Measurements from ENCODE around the gene MACROH2A1.

MACROH2A1 gene

DNA sequence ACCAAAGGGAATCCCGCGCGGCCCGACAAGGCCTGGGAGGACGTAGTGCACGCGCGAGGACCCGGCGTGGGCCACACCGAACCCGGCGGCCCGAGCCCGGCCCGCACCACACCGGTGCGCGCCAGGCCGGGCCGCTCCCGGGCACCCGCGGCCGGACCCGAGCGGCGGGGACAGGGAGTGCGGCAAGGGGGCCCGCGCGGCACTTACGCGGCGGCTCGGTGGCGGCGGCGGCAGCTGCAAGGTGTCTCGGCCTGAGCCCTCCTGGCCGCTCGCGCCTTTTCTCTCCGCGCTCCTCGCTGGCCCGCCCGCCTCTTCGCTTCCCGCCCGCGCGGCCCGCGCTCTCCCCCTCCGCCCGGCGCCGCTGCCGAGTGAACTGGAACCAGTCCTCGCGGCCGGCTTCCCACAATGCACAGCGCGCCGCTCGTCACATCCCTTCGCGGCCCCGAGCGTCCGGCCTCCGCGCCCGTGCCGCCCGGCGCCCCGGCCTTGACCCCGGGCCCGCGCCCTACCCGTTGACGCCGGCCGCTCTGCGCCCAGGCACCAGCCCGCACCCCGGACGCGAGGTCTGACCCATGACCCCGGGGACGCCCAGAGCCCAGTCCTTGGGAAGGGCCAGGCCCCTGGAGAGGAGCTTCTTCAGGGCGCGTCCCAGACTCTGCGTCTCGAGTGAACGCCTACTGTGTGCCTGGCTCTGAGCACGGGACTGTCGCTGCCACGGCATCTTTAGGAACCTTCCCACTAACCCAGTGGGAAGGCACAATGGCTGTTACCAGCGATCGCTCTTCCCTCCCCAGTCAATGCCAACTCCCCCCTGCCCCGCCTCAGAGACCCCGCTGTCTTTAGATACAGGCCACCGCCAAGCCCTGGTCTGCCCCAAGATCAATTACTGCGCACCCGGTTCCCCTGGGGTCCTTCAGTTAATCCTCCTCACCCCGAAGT lies at the start of gene MACROH2A1:
TSS of gene MACROH2A1 (minus strand) at position 377 of the 939 bp plus-strand sequence. CDS start 10,138 bp downstream, outside the sequence.
- peak; percentile 70 for DNase-seq (ENCODE audit: low read depth in 2 of 2)

DNA sequence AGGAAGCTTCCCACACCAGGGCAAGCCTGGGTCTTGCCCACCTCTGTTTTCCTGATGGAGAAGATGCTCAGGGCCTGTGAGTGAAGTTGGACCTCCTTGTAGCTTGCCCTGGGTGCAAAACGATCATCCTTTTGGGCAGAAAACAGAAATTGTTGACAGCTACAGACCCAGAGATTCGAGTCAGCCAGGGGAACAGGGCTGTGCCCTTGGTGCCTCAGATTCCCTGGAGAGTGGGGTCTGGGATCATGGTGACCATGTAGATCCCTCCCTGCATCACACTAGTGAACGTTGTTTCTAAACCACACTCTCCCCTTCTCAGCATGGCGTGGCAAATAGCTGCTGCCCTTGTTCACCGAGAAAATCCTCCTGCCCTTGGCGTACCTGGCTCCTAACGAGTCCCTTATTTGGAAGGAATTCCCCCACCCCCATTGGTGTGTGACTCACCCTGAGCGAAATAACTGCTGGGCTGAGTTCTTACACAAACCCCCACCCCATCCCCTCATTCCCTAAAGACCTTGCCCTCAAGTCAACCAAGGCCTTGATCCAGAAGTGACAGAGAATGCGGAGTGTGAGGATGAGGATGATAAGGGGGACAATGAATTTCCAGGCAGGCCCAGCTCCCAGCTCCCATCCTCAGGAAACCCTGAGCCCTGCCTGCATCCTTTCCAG lies 49.2 kb upstream of the MACROH2A1 start:
- DNase-seq (ENCODE audit: low read depth in 2 of 2): no peak

DNA sequence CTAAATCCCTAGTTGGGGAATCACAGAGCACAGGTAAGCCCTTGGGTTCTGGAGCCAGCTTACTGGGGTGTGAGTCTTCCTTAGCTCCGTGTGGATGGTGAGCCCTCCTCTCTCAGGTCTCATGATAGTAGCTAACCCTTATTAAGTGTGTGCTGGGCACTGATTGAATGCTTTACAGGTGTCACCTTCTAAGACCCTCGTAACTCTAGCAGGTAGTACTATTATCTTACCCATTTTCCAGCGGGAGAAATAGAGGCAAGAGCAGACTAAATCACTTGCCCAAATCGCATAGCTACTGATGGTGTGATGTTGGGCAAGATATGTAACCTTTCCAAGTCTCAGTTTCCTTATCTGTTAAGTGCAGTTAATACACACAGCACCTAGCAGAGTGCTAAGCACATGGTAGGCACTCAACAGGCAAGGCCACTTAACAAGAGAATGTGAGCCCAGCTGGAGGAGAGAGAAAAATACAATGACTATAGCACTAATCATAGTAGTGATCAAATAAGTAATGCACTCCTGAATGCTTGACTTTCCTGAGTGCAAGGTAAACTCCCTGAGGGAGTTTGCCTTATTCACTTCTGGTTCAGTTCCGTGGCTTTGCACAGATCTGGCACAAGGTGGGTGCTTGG lies 48.4 kb upstream of the MACROH2A1 start, which contains the start of gene DCANP1:
TSS of gene DCANP1 (minus strand) at position 51 of the 632 bp plus-strand sequence. CDS start 240 bp downstream, outside the sequence.
- DNase-seq (ENCODE audit: low read depth in 2 of 2): no peak

GRCh38 chr5:135446615-135447014 lies 47.6 kb upstream of the MACROH2A1 start:
- DNase-seq (ENCODE audit: low read depth in 2 of 2): no peak

- no peak for DNase-seq (ENCODE audit: low read depth in 2 of 2)
These were observed 47.2 kb upstream of the MACROH2A1 start for GRCh38 chr5:135446206-135446605.

GRCh38 chr5:135445306-135445985 lies 46.4 kb upstream of the MACROH2A1 start:
- DNase-seq (ENCODE audit: low read depth in 2 of 2): no peak

DNA sequence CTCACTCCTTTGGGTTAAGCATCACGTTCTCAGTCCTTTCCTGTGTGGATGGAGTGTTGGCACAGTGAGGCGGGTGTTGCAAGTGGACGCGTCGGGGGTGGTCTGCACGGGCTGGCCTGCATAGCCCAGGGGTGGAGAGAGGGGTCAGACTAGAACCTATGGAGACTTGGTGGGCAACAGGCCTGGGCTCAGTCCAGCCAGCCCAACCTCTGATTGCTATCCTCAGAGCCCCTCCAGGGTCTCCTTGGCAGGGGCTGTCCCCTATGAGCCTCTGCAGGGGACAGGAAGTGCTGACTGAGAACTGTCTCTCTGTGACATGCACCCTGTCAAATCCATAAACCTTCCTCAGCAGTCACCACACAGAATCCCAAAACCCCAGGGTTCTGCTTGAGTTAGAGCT lies 45.9 kb upstream of the MACROH2A1 start:
- DNase-seq (ENCODE audit: low read depth in 2 of 2): no peak

GRCh38 chr5:135444360-135444759 lies 45.3 kb upstream of the MACROH2A1 start:
- DNase-seq (ENCODE audit: low read depth in 2 of 2): no peak

- DNase-seq (ENCODE audit: low read depth in 2 of 2): no peak
These were observed 44.3 kb upstream of the MACROH2A1 start for GRCh38 chr5:135443161-135443960.

GRCh38 chr5:135442431-135443160 lies 43.6 kb upstream of the MACROH2A1 start:
- DNase-seq (ENCODE audit: low read depth in 2 of 2): no peak

GRCh38 chr5:135441919-135442318 lies 42.9 kb upstream of the MACROH2A1 start:
- no peak for DNase-seq (ENCODE audit: low read depth in 2 of 2)

GRCh38 chr5:135441350-135441831 lies 42.4 kb upstream of the MACROH2A1 start:
- no peak for DNase-seq (ENCODE audit: low read depth in 2 of 2)

- DNase-seq (ENCODE audit: low read depth in 2 of 2): no peak
These were observed 41.9 kb upstream of the MACROH2A1 start for GRCh38 chr5:135440916-135441315.

GRCh38 chr5:135439231-135440205 lies 40.5 kb upstream of the MACROH2A1 start:
- DNase-seq (ENCODE audit: low read depth in 2 of 2): no peak

DNA sequence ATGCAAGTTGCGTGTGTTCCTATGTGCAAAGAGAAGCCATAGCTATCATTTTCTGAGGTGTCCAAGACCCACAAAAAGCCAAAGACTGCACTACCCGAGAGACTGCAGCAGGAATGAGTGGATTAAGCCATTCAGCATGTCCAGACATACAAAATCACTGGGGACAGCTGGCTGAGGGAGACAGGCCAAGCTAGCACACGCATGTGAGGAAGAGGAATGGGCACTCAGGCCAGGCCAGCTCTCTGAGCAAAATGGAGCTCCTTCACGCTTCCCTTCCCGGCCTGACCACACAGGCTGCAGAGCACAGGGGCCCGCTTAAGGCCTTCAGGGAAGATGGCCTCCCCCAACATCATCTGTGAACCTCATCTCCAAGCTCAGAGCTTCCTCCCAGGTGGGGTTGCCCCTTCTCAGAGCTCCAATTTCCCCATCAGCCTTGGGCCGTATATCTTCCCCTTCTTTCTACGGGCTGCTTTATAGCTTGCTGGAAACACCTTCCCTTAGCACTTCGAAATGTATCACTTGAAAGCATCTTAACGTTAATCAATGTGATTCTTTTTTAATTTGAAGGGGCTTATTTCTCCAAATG lies 39.7 kb upstream of the MACROH2A1 start:
- no peak for DNase-seq (ENCODE audit: low read depth in 2 of 2)

DNA sequence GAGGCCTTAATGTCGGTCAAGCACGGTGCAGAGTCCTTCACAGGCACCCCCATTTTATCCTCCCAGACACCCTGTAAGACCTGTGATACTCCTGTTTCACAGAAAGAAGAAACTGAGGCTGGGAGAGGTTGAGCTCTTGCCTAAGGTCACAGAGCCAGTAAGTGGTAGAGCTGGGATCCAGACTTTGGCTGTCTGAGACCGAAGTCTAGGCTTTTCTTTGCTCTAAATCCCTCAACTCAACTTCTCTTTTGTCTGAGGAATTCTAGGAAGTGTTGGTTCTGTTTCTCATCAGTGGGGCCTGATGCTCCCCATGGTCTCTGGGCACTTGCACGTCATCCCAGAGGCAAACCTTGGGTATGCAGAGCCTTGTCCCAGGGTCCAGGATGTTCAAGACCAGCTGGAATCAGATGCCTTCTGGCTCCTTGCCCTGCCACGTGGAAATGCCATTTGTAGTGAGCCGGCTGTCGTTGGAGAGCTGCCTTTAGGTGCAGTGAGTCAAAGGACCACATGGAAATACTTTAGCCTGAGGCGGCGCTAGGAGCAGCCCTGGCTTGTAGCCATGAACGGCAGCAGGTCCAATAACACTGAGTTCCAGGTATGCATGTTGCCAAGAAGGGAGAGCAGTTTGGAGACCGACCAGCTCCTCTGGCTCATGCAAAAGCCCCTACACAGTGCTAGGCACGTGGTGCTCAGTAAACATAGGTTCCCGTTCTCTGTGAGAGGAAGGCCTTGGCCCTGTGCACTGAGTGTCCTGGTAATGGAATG lies 38.9 kb upstream of the MACROH2A1 start:
- DNase-seq (ENCODE audit: low read depth in 2 of 2): no peak

GRCh38 chr5:135437422-135437795 lies 38.4 kb upstream of the MACROH2A1 start:
- no peak for DNase-seq (ENCODE audit: low read depth in 2 of 2)

- DNase-seq (ENCODE audit: low read depth in 2 of 2): no peak
These were observed 38.0 kb upstream of the MACROH2A1 start for GRCh38 chr5:135436951-135437418.

All from activated CD4-positive, alpha-beta T cell treated with anti-CD3 and anti-CD28 coated beads for 24 hours (primary cell).